Activated CD4-positive, alpha-beta T cell treated with anti-CD3 and anti-CD28 coated beads, Interleukin-2, amount 10 ng/mL, durations not matched to agents 24 days and 14 days (primary cell): ENCODE data around the gene C1orf159. TPM values are rescaled to one million over a fixed set of nuclear protein-coding genes. Genes with fewer than 3 reads are reported as not detected.

Source experiments
- DNase-seq: peaks from one replicate; pipeline ENCODE4 v3.0.0; 2022
- H3K27ac Mint-ChIP-seq: one replicate; pipeline ENCODE4 v1.8.0; 2022; ENCODE audit warnings: mild to moderate bottlenecking, mixed read lengths
- H3K27me3 Mint-ChIP-seq: one replicate; pipeline ENCODE4 v1.8.0; 2022; ENCODE audit warnings: mixed read lengths
- H3K36me3 Mint-ChIP-seq: one replicate; pipeline ENCODE4 v1.8.0; 2022; ENCODE audit warnings: low read depth, mild to moderate bottlenecking, mixed read lengths
- H3K4me1 Mint-ChIP-seq: one replicate; pipeline ENCODE4 v1.8.0; 2021; ENCODE audit warnings: mixed read lengths
- H3K4me3 Mint-ChIP-seq: one replicate; pipeline ENCODE4 v1.8.0; 2022; ENCODE audit warnings: mild to moderate bottlenecking, moderate library complexity, mixed read lengths
- H3K9me3 Mint-ChIP-seq: one replicate; pipeline ENCODE4 v1.8.0; 2021; ENCODE audit warnings: mixed read lengths
- intact Hi-C: fragments of 100-400 bp; cut with micrococcal nuclease; formaldehyde crosslinking; loops from one replicate; pipeline ENCODE4 v1.15.1; 2023
- total RNA-seq: library from RNA; stranded (reverse); gene quantifications from 2 replicates; pipeline ENCODE4 v1.2.3, GENCODE V29; 2022

The C1orf159 gene
- total RNA-seq, 1 donor from 2014 or later = 28.0 TPM

GRCh38 chr1:1091344-1092148 is 24.3 kb downstream of the C1orf159 start:
- Mint-ChIP-seq H3K27ac (no peak overlapping the region), H3K4me3 (no peak overlapping the region), H3K4me1 (peaks cover 3% of the 10 kb centered on the region), H3K27me3 (no peaks in the 10 kb centered on the region), H3K36me3 (peaks cover 2% of the 10 kb centered on the region), H3K9me3 (peaks cover 3% of the 10 kb centered on the region)
- no peak for DNase-seq
- intact Hi-C loops = no loop called here

- H3K27me3 Mint-ChIP-seq = no peaks in the 10 kb centered on the region
- no peak for DNase-seq
- intact Hi-C loops = no loop called here
- peaks cover 3% of the 10 kb centered on the region for H3K4me1 Mint-ChIP-seq
- H3K4me3 Mint-ChIP-seq = no peak overlapping the region
- H3K27ac Mint-ChIP-seq = no peak overlapping the region
- H3K9me3 Mint-ChIP-seq = peaks cover 3% of the 10 kb centered on the region
- H3K36me3 Mint-ChIP-seq = peaks cover 2% of the 10 kb centered on the region
Observed at GRCh38 chr1:1090424-1091343, 25.2 kb downstream of the C1orf159 start.

- peaks cover 2% of the 10 kb centered on the region for H3K36me3 Mint-ChIP-seq
- intact Hi-C loops = no loop called here
- no peak overlapping the region for H3K4me3 Mint-ChIP-seq
- peaks cover 3% of the 10 kb centered on the region for H3K4me1 Mint-ChIP-seq
- no peak overlapping the region for H3K27ac Mint-ChIP-seq
- H3K9me3 Mint-ChIP-seq = no peaks in the 10 kb centered on the region
- DNase-seq = no peak
- no peaks in the 10 kb centered on the region for H3K27me3 Mint-ChIP-seq
Observed at GRCh38 chr1:1089731-1090423, 26.0 kb downstream of the C1orf159 start.

- intact Hi-C loops = no loop called here
- peaks cover 3% of the 10 kb centered on the region for H3K4me1 Mint-ChIP-seq
- H3K27me3 Mint-ChIP-seq = no peaks in the 10 kb centered on the region
- H3K9me3 Mint-ChIP-seq = no peaks in the 10 kb centered on the region
- H3K27ac Mint-ChIP-seq = no peak overlapping the region
- no peak for DNase-seq
- H3K36me3 Mint-ChIP-seq = peaks cover 2% of the 10 kb centered on the region
- no peak overlapping the region for H3K4me3 Mint-ChIP-seq
Observed at GRCh38 chr1:1088801-1089680, 26.8 kb downstream of the C1orf159 start.

- intact Hi-C loops = no loop called here
- no peaks in the 10 kb centered on the region for H3K9me3 Mint-ChIP-seq
- H3K4me1 Mint-ChIP-seq = peaks cover 3% of the 10 kb centered on the region
- no peak for DNase-seq
- H3K4me3 Mint-ChIP-seq = no peak overlapping the region
- peaks cover 2% of the 10 kb centered on the region for H3K36me3 Mint-ChIP-seq
- H3K27me3 Mint-ChIP-seq = no peaks in the 10 kb centered on the region
- H3K27ac Mint-ChIP-seq = no peak overlapping the region
Observed at GRCh38 chr1:1088029-1088800, 27.7 kb downstream of the C1orf159 start.

GRCh38 chr1:1087351-1088028 is 28.4 kb downstream of the C1orf159 start:
- Mint-ChIP-seq H3K4me3 (no peak overlapping the region), H3K9me3 (no peaks in the 10 kb centered on the region)
- intact Hi-C loops = no loop called here

GRCh38 chr1:1086911-1087341 is 29.0 kb downstream of the C1orf159 start:
- Mint-ChIP-seq H3K27ac (no peak overlapping the region), H3K36me3 (no peaks in the 10 kb centered on the region), H3K27me3 (no peaks in the 10 kb centered on the region), H3K9me3 (no peaks in the 10 kb centered on the region), H3K4me3 (no peak overlapping the region), H3K4me1 (no peaks in the 10 kb centered on the region)
- intact Hi-C loops = no loop called here
- no peak for DNase-seq

More at GRCh38 chr1:1087351-1088028, 28.4 kb downstream of the C1orf159 start:
- DNase-seq = no peak
- Mint-ChIP-seq H3K27ac (no peak overlapping the region), H3K36me3 (no peaks in the 10 kb centered on the region), H3K27me3 (no peaks in the 10 kb centered on the region), H3K4me1 (no peaks in the 10 kb centered on the region)

- no peak overlapping the region for H3K4me3 Mint-ChIP-seq
- intact Hi-C loops = no loop called here
- no peaks in the 10 kb centered on the region for H3K9me3 Mint-ChIP-seq
- H3K27ac Mint-ChIP-seq = no peak overlapping the region
- no peaks in the 10 kb centered on the region for H3K36me3 Mint-ChIP-seq
- DNase-seq = no peak
- no peaks in the 10 kb centered on the region for H3K27me3 Mint-ChIP-seq
- no peaks in the 10 kb centered on the region for H3K4me1 Mint-ChIP-seq
Observed at GRCh38 chr1:1085911-1086841, 29.7 kb downstream of the C1orf159 start.

- Mint-ChIP-seq H3K27ac (no peak overlapping the region), H3K36me3 (no peaks in the 10 kb centered on the region), H3K4me3 (no peak overlapping the region), H3K9me3 (no peaks in the 10 kb centered on the region), H3K4me1 (no peaks in the 10 kb centered on the region), H3K27me3 (no peaks in the 10 kb centered on the region)
- no peak for DNase-seq
- intact Hi-C loops = no loop called here
Observed at GRCh38 chr1:1085171-1085841, 30.6 kb downstream of the C1orf159 start.

GRCh38 chr1:1084372-1085170 is 31.3 kb downstream of the C1orf159 start:
- intact Hi-C loops = no loop called here
- H3K9me3 Mint-ChIP-seq = no peaks in the 10 kb centered on the region
- no peaks in the 10 kb centered on the region for H3K36me3 Mint-ChIP-seq
- H3K27me3 Mint-ChIP-seq = peaks cover under 1% of the 10 kb centered on the region
- H3K27ac Mint-ChIP-seq = no peak overlapping the region
- no peak for DNase-seq
- no peaks in the 10 kb centered on the region for H3K4me1 Mint-ChIP-seq
- H3K4me3 Mint-ChIP-seq = no peak overlapping the region
